Subcutaneous preadipocyte (primary cell): ENCODE measurements around the gene FCGR3B. TPM values are rescaled to one million over a fixed set of nuclear protein-coding genes. Genes with fewer than 3 reads are reported as not detected.

Source experiments
- total RNA-seq: library from RNA; depleted of rRNA; stranded (reverse); fragments of >200 nt; gene quantifications from 2 replicates; pipeline ENCODE4 v1.2.3, GENCODE V29; 2012

Gene FCGR3B
- not detected in 2 replicates for total RNA-seq

DNA sequence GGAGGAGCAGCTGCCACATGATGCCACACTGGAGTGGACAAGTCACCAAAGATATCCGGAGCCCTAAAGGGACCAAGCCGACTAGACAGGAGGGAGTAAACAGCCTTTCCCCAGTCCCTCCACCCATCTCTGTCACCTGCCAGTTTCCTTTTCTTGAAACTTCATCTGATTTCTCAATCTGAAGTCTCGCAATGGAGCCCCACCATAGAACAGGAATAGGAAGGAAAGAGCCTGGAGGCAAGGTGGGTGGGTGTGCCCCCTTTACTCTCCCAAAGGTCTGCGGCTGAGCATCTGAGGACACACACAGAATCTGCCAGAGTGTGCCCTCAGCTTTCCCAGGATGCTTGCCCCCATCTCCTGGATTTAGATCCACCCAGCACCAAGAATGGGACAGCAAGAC, at the start of gene FCGR3B:
TSS of gene FCGR3B (minus strand) at position 101 of the 400 bp plus-strand sequence. CDS start at position 19, 82 bp downstream.

DNA sequence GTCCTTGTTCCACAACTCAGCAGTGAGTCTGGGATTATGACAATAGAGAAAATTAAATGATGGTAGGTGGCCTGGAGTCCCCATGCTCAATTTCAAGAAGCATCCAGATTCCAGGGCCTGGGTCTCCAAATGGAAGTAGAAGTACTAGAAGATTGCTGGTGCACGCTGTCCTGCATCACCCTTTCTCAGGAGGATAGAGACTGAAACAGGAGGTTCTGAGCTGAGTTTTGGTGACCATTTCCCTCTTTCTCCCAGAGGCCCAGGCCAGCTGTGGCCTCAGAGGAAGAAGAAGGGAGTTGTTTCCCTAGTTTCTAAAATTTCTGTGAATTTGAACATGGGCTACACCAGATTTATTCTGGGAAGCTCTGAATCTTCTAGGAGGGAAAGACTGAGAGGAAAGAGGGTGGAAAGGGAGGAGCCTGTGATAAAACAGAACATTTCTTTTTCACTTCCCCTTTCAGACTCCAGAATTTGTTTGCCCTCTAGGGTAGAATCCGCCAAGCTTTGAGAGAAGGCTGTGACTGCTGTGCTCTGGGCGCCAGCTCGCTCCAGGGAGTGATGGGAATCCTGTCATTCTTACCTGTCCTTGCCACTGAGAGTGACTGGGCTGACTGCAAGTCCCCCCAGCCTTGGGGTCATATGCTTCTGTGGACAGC, 31.8 kb upstream of the FCGR3B start, which contains the start of gene FCGR2B:
TSS of gene FCGR2B (plus strand) at position 460 of the 656 bp plus-strand sequence. CDS start at position 559, 99 bp downstream.

Other genes starting within 250 kb of the FCGR3B start
- 0.20 TPM in 1 of 2 replicates, not detected in the other for gene FCGR2A, start 125.7 kb downstream of the FCGR3B start, total RNA-seq
- under 0.01 and 0.20 TPM in 2 replicates for gene HSPA6, start 106.6 kb downstream of the FCGR3B start, total RNA-seq
- not detected in 2 replicates for gene FCGR3A, start 81.4 kb downstream of the FCGR3B start, total RNA-seq
- not detected in 2 replicates for gene FCGR2B, start 32.0 kb upstream of the FCGR3B start, total RNA-seq
- 1.6 and 1.8 TPM in 2 replicates for gene FCRLA, start 76.1 kb upstream of the FCGR3B start, total RNA-seq
- gene FCRLB, start 90.4 kb upstream of the FCGR3B start, total RNA-seq, result 4.8 and 5.5 TPM in 2 replicates
- 32.0 and 34.4 TPM in 2 replicates for gene DUSP12, start 118.6 kb upstream of the FCGR3B start, total RNA-seq
- 18.0 and 19.0 TPM in 2 replicates for gene ATF6, start 135.1 kb upstream of the FCGR3B start, total RNA-seq